ENCODE results near the gene SDSL. TPM values are rescaled to one million over a fixed set of nuclear protein-coding genes. Genes with fewer than 3 reads are reported as not detected.

Gene SDSL
- total and polyA plus RNA-seq, 2 experiments from 2014 or later = 6.3 to 14.6 TPM

DNA sequence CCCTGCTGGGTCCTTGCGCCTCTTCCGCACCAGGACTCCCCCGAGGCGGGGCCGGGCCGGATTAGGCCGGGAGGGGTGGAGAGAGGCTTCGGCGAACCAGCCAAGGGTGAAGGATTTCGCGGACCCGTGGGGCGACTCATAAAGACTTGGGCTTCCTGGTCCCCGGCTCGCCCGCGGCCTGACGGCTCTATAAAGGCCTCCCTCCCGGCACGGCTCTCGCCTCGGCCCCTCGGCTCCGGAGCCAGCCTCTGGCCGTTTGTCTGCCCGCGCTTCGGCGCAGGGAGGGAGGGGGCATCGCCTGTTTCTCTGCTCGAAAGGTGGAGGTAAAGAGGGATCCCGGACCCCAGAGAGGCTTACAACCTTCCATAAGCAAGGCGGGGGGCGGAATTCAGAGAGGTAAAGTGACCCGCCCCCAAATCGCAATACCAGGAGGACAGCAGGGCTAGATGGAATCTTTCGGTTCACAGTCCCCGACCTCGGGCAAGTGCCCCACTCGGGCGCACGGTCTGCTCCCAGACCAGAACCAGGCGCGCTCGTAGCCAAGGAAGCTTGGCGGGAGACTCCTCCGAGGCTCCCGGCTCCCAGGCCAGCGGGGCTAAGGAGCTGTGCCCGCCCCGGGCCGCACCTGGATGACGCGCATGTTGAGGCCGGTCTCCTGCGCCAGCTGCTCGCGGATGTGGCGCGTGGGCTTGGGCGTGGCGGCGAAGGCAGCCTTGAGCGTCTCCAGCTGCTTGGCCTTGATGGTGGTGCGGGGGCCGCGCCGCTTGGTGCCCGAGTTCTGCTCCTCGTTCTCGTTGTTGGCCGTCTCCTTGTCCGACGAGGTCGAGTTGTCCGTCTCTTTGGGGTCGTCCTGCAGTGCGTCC is 45.6 kb downstream of the SDSL start:
- no peak for DNase-seq
- TF ChIP-seq EZH2phosphoT487 (IDR thresholded peaks at IDR 0.05; ENCODE audit: insufficient read depth, low read depth) (peak; percentile 68; the same call in 1 of the 2 replicates), EZH2 (IDR thresholded peaks at IDR 0.05; ENCODE audit: insufficient read depth, poor library complexity, severe bottlenecking) (peak; percentile 93)
- Histone ChIP-seq H3K36me3 (ENCODE audit: low read depth) (no peaks in the 10 kb centered on the region), H3K27ac (no peak overlapping the region), H2AFZ (peak overlapping the region; percentile 66; the same call in 1 of the 2 replicates), H3F3A (ENCODE audit: insufficient read depth) (no peaks in the 10 kb centered on the region), H3K4me3 (peak overlapping the region; percentile 55), H3K4me1 (ENCODE audit: insufficient read depth) (no peaks in the 10 kb centered on the region; the same call in 1 of the 2 replicates), H3K9me2 (ENCODE audit: insufficient read depth) (no peaks in the 10 kb centered on the region), H3K79me2 (ENCODE audit: insufficient read depth) (no peaks in the 10 kb centered on the region), H4K20me1 (ENCODE audit: insufficient read depth) (no peaks in the 10 kb centered on the region), H3K9me3 (ENCODE audit: low read depth) (no peaks in the 10 kb centered on the region), H3K27me3 (replicated peaks; ENCODE audit: insufficient read depth) (peaks cover 99% of the 10 kb centered on the region), H3K4me2 (ENCODE audit: unreplicated experiment) (peak overlapping the region; percentile 68), H3K9ac (no peak overlapping the region)
- WGBS, 2 experiments (ENCODE audit: low coverage in 1 of 2, low lambda C conversion rate in 2 of 2, missing lambda C conversion rate in 2 of 2) = 3 to 5% methylated on average over 57 to 59 of the region's 78 CpGs
- in situ Hi-C loops (cut with MboI) = loop anchor here (25.0 kb wide), 1 partner anchor 445 kb away; no protein-coding TSS in a partner anchor

DNA sequence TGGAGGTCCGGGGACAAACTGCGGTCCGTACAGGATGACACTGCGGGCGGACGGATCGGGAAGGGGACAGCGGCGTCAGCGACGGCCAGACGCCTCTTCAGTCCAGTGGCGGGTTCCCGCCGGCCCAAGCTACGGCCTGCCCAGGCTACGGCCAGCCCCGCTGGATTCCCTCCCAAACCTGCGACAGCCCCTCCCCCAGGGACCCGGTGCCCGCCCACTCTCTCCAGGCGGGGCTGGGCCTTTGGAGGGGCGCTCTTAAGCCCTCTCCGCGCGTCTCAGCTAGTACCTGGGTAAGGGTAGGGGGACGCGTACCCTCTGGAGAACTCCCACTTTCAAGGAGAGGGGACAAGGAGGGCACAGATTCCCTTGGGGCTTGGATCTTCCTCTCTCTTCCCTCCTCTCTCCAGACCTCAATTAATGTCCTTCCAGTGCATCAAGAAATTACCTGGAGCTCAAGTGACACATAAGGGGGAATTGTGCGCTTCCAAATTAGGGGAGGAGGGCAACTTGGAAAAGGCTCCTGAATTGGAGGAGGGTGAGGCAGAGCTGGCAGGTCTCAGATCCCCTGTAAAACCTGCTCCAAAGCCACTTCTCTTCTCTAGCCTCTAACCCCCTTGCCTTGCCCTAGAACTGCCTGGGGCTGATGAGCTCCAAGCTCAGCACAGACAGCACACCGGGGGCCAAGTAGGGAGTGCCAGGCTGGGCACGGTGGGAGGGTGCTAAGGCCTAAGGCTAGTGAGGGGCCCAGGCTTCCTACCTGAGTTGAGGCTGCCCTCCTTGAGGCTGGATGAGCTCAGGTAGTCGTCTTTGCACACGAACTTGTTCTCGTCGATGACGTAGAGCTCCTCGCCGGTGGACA is 46.4 kb downstream of the SDSL start:
- H3K4me3 ChIP-seq = no peak overlapping the region
- H3K79me2 ChIP-seq (ENCODE audit: insufficient read depth) = no peaks in the 10 kb centered on the region
- H3K27ac ChIP-seq = no peak overlapping the region
- no peaks in the 10 kb centered on the region; the same call in 1 of the 2 replicates for H3K4me1 ChIP-seq (ENCODE audit: insufficient read depth)
- DNase-seq = no peak
- no peak overlapping the region for H2AFZ ChIP-seq
- peaks cover 100% of the 10 kb centered on the region for H3K27me3 ChIP-seq (replicated peaks; ENCODE audit: insufficient read depth)
- H3K4me2 ChIP-seq (ENCODE audit: unreplicated experiment) = no peak overlapping the region
- H3F3A ChIP-seq (ENCODE audit: insufficient read depth) = no peaks in the 10 kb centered on the region
- no peaks in the 10 kb centered on the region for H3K9me2 ChIP-seq (ENCODE audit: insufficient read depth)
- H3K9ac ChIP-seq = no peak overlapping the region
- in situ Hi-C loops (cut with MboI) = loop anchor here (25.0 kb wide), 1 partner anchor 444 kb away; no protein-coding TSS in a partner anchor
- 2 to 4% methylated on average over 17 to 34 of the region's 38 CpGs for WGBS, 2 experiments (ENCODE audit: low coverage in 1 of 2, low lambda C conversion rate in 2 of 2, missing lambda C conversion rate in 2 of 2)
- no peaks in the 10 kb centered on the region for H3K9me3 ChIP-seq (ENCODE audit: low read depth)
- TF ChIP-seq EZH2phosphoT487 (IDR thresholded peaks at IDR 0.05; ENCODE audit: insufficient read depth, low read depth) (no peak), EZH2 (IDR thresholded peaks at IDR 0.05; ENCODE audit: insufficient read depth, poor library complexity, severe bottlenecking) (no peak)
- H4K20me1 ChIP-seq (ENCODE audit: insufficient read depth) = no peaks in the 10 kb centered on the region
- H3K36me3 ChIP-seq (ENCODE audit: low read depth) = no peaks in the 10 kb centered on the region

- in situ Hi-C loops (cut with MboI) = loop anchor here (25.0 kb wide), 1 partner anchor 443 kb away; no protein-coding TSS in a partner anchor
Measured at GRCh38 chr12:113469224-113469948, 47.2 kb downstream of the SDSL start.

More at GRCh38 chr12:113469224-113469948, 47.2 kb downstream of the SDSL start:
- Histone ChIP-seq H3K9me2 (ENCODE audit: insufficient read depth) (no peaks in the 10 kb centered on the region), H4K20me1 (ENCODE audit: insufficient read depth) (no peaks in the 10 kb centered on the region), H3K9ac (no peak overlapping the region), H3F3A (ENCODE audit: insufficient read depth) (no peaks in the 10 kb centered on the region), H3K36me3 (ENCODE audit: low read depth) (no peaks in the 10 kb centered on the region), H2AFZ (no peak overlapping the region), H3K79me2 (ENCODE audit: insufficient read depth) (no peaks in the 10 kb centered on the region), H3K27me3 (replicated peaks; ENCODE audit: insufficient read depth) (peaks cover 100% of the 10 kb centered on the region), H3K9me3 (ENCODE audit: low read depth) (no peaks in the 10 kb centered on the region), H3K27ac (no peak overlapping the region), H3K4me3 (no peak overlapping the region), H3K4me1 (ENCODE audit: insufficient read depth) (no peaks in the 10 kb centered on the region; the same call in 1 of the 2 replicates), H3K4me2 (ENCODE audit: unreplicated experiment) (no peak overlapping the region)
- TF ChIP-seq EZH2 (IDR thresholded peaks at IDR 0.05; ENCODE audit: insufficient read depth, poor library complexity, severe bottlenecking) (no peak), EZH2phosphoT487 (IDR thresholded peaks at IDR 0.05; ENCODE audit: insufficient read depth, low read depth) (no peak)
- DNase-seq = no peak
- WGBS, 2 experiments (ENCODE audit: low coverage in 1 of 2, low lambda C conversion rate in 2 of 2, missing lambda C conversion rate in 2 of 2) = 5% methylated on average over 17 of the region's 17 CpGs

All from GM23248 (cell line).